ENCODE results near the gene ATP9B.

The ATP9B gene

DNA sequence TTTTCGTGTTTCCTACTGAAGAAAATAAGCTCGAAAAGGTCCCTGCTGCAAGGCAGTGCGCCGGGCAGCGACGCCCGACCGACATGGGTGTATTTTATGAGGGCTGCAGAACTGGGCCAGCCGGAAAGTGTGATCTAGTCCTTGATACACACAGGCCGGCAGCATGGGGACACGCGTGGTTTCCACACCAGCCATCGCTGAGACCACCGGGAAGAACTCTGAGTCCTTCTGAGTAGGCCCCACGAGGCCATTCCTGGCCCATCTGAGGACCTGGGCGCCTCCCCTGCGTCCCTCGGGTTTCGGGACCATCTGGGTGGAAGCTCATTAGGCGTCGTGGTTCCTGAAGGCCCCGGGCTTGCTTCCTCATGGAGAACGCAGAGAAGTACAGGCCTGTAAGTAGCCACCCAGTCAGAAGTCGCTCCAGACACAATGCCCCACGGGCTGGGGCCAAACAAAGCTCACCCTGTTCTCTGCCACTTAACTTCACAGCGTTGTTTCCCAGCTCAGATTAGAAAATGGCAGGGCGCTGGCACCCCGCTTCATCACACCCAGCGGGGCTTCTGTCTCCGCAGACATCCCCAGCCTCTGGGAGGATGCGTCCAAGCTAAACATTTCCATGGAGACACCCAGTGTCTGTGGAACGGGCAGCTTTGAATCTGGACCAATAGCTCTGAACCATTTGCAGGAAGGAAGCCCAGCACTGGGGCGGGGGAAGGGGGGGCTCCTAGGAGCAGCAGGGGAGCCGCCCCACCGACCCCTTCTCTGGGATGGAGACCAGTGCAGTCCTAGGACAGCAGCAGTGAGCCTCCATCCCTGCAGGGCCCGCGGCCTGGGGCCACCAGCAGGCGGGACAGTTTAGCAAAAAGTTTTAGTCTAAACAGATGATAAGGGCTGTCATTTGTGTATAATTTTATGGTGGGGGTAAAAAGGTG, 328.9 kb downstream of the ATP9B start:
- Mint-ChIP-seq H3K4me3 (peak overlapping the region; percentile 82), H3K9me3 (no peaks in the 10 kb centered on the region), H3K27ac (peak overlapping the region; percentile 75), H3K4me1 (peaks cover 43% of the 10 kb centered on the region), H3K36me3 (peaks cover 28% of the 10 kb centered on the region)
- ATAC-seq (no peak), DNase-seq (ENCODE audit: low spot score in 2 of 2) (no peak)

DNA sequence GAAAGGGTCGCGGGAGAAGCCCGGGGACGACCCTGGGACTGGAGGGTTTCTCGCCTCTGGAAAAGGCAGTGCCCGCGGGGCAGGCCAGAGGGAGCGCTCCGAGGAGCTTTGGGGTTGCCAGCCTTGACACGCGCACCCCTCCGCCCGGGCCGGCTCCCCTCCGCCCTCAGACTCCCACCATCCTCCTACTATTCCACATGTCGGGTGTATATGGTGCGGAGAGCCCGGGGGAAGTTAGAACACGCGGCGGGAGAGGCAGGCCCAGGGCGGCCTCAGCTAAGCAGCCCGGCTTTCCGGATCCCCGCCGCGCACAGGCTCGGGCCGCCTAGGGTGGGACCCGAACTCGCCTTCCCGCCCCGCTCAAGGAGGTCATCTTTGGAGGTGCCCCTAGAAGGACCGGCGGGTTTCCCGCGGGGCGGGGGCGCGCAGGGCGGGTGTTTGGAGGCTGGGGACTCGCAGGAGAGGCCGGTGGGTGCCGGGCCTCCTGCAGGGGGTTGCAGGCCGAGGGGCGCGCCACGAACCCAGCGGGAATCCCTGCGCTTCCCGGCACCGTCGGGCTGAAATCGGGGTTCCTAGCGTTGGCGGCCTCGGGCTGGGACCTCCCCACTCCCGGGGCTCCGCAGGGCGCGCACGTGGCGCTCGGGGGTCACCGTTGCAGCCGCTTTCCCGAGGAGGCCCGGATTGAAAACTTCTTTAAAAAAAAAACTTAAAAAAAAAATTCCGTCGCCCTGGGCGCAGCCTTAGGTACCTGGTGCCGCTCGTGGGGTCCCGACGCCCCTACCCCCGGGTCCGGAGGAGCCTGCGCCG, 330.3 kb downstream of the ATP9B start:
- peak overlapping the region; percentile 82 for H3K4me3 Mint-ChIP-seq
- DNase-seq (ENCODE audit: low spot score in 2 of 2) (peak in 1 of 2 donors; percentile 74), ATAC-seq (peak; percentile 3)
- no peaks in the 10 kb centered on the region for H3K9me3 Mint-ChIP-seq
- H3K27ac Mint-ChIP-seq: peak overlapping the region; percentile 75
- peaks cover 27% of the 10 kb centered on the region for H3K36me3 Mint-ChIP-seq
- H3K4me1 Mint-ChIP-seq: peaks cover 47% of the 10 kb centered on the region

DNA sequence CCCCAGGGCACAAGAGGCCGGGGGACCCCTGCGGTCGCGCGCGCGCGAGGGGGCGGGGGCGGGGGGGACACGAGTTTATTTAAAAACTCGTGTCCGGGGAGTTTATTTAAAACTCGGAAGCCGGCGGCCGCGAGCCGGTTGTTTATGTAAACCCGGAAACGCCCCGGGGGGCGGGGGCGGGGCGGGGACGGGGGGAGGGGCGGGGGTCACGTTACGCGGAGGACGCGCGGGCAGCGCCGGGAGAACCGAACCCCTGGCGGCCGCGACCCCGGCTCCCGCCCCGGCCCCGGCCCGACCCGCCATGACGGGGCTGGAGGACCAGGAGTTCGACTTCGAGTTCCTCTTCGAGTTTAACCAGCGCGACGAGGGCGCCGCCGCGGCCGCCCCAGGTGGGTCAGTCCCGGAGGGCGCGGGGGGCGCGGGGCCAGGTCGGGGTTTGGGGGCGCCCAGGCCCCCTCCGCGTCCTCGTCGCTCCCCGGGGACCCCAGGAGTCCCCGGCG, 330.9 kb downstream of the ATP9B start:
- H3K36me3 Mint-ChIP-seq: peaks cover 30% of the 10 kb centered on the region
- H3K4me1 Mint-ChIP-seq: peaks cover 48% of the 10 kb centered on the region
- no peak overlapping the region for H3K27ac Mint-ChIP-seq
- no peaks in the 10 kb centered on the region for H3K9me3 Mint-ChIP-seq
- no peak for DNase-seq (ENCODE audit: low spot score in 2 of 2)
- ATAC-seq: peak; percentile 23
- H3K4me3 Mint-ChIP-seq: peak overlapping the region; percentile 82

GRCh38 chr18:79400591-79401381, 331.6 kb downstream of the ATP9B start:
- Mint-ChIP-seq H3K4me1 (peaks cover 55% of the 10 kb centered on the region), H3K27ac (peak overlapping the region; percentile 96), H3K4me3 (peak overlapping the region; percentile 78), H3K9me3 (no peaks in the 10 kb centered on the region), H3K36me3 (peaks cover 36% of the 10 kb centered on the region)
- DNase-seq (ENCODE audit: low spot score in 2 of 2) (no peak), ATAC-seq (peak; percentile 2)

DNA sequence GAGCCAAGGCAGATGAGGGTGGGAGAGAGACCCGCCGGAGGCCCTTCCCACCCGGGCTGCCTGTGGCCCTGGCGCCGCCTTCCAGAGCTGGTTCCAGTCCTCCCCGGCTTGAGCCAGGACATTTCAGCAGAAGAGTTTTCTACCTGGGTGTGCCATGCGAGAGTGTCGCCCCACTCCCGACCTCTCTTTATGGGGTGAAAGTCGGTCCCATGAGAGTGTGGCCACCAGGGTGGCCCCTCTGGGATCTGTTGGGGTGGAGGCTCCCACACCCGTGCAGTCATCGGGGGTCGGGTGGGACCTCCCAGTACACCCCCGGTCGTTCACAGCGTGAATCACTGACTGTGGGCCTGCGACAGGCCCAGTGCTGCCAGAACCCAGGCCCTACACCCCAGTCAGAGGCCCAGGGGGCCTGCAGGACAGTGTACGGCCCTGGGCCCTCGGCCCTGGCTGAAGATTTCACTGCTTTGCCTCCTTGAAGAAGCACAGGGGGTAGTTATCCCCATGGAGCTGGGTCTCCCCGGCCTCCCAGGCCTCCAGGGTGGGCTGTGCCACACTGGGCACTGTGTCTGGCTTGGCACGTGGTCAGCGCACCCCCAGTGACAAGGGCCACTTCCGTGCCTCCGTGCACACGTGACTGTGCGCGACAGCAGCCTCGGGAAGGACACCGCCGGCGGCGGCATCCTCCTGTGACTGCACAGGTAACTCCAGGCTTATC, 332.5 kb downstream of the ATP9B start:
- Mint-ChIP-seq H3K4me3 (peak overlapping the region; percentile 78), H3K4me1 (peaks cover 63% of the 10 kb centered on the region), H3K27ac (peak overlapping the region; percentile 96), H3K9me3 (no peaks in the 10 kb centered on the region), H3K36me3 (peaks cover 45% of the 10 kb centered on the region)
- DNase-seq (ENCODE audit: low spot score in 2 of 2) (no peak), ATAC-seq (no peak)

DNA sequence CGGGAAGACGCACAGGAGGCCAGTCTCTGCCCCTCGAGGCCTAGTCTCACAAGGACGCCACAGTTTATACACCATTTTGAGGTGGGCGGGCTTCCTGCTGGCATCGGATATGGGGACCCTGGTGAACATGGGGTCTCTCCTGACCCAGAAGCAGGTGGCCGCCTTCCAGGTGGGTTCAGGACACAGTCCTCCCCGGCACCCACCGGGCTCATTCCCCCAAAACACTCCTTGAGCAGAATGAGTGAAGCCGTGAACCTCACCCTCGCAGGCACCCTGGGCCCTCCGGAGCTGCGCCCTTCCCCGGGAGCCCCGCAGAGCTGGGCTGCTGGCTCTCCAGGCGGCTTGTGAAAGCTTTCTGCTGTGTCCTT, 333.0 kb downstream of the ATP9B start:
- peaks cover 65% of the 10 kb centered on the region for H3K4me1 Mint-ChIP-seq
- peak overlapping the region; percentile 78 for H3K4me3 Mint-ChIP-seq
- DNase-seq (ENCODE audit: low spot score in 2 of 2): no peak
- no peaks in the 10 kb centered on the region for H3K9me3 Mint-ChIP-seq
- H3K27ac Mint-ChIP-seq: peak overlapping the region; percentile 96
- no peak for ATAC-seq
- peaks cover 48% of the 10 kb centered on the region for H3K36me3 Mint-ChIP-seq

- peaks cover 57% of the 10 kb centered on the region for H3K36me3 Mint-ChIP-seq
- peak overlapping the region; percentile 96 for H3K27ac Mint-ChIP-seq
- ATAC-seq (no peak), DNase-seq (ENCODE audit: low spot score in 2 of 2) (no peak)
- H3K4me3 Mint-ChIP-seq: peak overlapping the region; percentile 78
- H3K9me3 Mint-ChIP-seq: no peaks in the 10 kb centered on the region
- peaks cover 70% of the 10 kb centered on the region for H3K4me1 Mint-ChIP-seq
Observed at GRCh38 chr18:79402977-79403722, 334.0 kb downstream of the ATP9B start.

DNA sequence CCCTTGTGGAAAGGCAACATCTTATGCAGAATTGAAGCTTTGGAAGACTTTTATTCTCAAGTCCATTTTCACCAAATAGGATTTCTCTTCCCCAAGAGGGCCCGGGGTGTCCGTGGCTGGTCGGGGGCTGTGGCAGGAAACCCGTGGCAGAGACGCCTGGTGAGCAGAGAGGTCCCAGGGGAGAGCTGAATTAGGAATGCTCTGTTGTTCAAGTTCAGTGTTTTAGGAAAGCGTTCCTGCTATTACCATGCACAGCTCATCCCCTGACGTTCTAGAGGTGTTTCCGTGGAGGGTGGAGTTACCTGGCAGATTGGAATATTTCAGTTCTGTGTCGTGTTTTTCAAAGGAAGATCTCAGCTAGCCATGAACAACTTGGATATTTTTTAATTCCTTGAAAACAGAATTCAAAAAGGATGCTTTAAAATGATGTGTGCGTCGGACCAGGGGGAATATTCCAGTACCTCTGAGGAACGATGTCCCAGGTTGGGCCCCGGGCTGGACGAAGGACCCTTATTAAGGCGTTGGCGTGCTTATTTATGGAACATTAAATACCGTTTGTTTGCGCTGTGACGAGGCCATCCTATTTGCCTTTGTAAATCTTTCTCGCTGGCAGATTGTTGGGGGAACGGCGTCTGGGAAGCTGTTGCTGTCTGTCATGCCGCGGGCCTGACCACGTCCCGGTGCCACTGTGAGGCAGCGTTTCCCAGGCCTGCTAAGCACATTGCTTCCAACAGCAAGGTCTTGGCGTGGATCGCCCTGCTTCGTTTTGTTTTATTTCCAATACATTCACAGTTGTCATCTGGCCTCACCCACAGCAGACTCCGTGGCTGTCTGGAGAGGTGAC, 334.8 kb downstream of the ATP9B start:
- no peak for DNase-seq (ENCODE audit: low spot score in 2 of 2)
- H3K4me1 Mint-ChIP-seq: peaks cover 66% of the 10 kb centered on the region
- H3K4me3 Mint-ChIP-seq: peak overlapping the region; percentile 78
- ATAC-seq: no peak
- peaks cover 57% of the 10 kb centered on the region for H3K36me3 Mint-ChIP-seq
- H3K27ac Mint-ChIP-seq: peak overlapping the region; percentile 96
- no peaks in the 10 kb centered on the region for H3K9me3 Mint-ChIP-seq

DNA sequence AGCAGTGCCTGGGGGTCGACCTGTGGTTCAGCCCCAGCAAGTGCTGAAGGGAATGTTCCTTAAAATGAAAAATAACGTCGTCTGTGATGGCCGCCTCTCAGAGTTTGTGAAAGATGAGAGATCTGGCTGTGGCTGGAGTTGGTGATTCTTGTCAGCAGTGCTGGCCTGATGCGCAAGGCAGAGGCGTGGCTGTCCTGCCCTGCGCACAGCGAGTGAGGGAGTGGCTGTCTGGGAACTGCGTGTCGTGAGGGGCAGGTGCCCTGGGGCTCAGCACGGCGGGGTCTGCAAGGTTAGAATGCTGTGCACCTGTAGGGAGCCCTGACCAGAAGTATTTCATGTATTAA, 335.3 kb downstream of the ATP9B start:
- H3K36me3 Mint-ChIP-seq: peaks cover 57% of the 10 kb centered on the region

DNA sequence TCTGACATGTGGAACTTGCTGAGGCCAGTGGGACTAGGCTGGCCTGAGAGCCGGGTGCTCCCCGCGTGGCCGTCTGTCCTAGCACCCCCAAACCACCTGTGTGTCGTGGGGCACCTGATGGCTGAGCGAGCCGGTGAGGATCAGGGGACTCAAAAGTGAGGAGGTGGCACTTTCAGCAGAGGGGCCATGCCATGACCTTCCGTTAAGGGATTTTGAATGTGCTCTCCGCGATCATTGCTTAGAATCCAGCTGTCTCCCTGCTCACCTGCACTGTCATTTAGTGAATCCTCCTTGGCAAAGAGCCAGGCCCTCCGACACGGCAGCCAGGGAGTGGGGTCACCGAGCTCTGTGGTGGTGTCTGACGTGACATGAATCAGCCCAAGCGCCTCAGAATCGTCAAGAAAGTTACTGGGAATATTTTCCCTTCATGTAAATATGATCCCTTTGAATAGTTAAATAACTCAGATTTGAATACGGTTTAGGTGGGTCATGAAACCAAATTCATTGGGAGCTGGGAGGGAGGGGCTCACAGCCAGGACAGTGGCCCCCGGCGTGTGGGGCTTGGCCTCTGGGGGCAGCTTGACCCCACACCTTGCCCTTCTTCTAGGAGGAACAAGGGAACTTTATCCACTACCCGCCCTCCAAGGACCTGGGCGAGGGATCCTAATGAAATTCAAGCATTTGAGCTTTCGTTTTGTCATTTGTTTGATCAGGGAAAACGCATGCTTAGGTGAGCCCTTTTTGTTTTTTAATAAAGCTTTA, 336.0 kb downstream of the ATP9B start:
- DNase-seq (ENCODE audit: low spot score in 2 of 2): no peak
- peak overlapping the region; percentile 78 for H3K4me3 Mint-ChIP-seq
- peaks cover 57% of the 10 kb centered on the region for H3K36me3 Mint-ChIP-seq
- no peaks in the 10 kb centered on the region for H3K9me3 Mint-ChIP-seq
- H3K27ac Mint-ChIP-seq: peak overlapping the region; percentile 96
- peak; percentile 35 for ATAC-seq
- peaks cover 62% of the 10 kb centered on the region for H3K4me1 Mint-ChIP-seq

More for the DNA sequence above, 335.3 kb downstream of the ATP9B start:
- no peaks in the 10 kb centered on the region for H3K9me3 Mint-ChIP-seq
- peaks cover 62% of the 10 kb centered on the region for H3K4me1 Mint-ChIP-seq
- peak overlapping the region; percentile 78 for H3K4me3 Mint-ChIP-seq
- ATAC-seq (no peak), DNase-seq (ENCODE audit: low spot score in 2 of 2) (no peak)
- peak overlapping the region; percentile 96 for H3K27ac Mint-ChIP-seq

- ATAC-seq (peak; percentile 82), DNase-seq (ENCODE audit: low spot score in 2 of 2) (peak; percentile 49 to 86)
- H3K27ac Mint-ChIP-seq: peak overlapping the region; percentile 96
- H3K4me3 Mint-ChIP-seq: peak overlapping the region; percentile 78
- H3K9me3 Mint-ChIP-seq: no peaks in the 10 kb centered on the region
- peaks cover 54% of the 10 kb centered on the region for H3K36me3 Mint-ChIP-seq
- peaks cover 60% of the 10 kb centered on the region for H3K4me1 Mint-ChIP-seq
Observed at GRCh38 chr18:79405781-79406575, 336.8 kb downstream of the ATP9B start.

DNA sequence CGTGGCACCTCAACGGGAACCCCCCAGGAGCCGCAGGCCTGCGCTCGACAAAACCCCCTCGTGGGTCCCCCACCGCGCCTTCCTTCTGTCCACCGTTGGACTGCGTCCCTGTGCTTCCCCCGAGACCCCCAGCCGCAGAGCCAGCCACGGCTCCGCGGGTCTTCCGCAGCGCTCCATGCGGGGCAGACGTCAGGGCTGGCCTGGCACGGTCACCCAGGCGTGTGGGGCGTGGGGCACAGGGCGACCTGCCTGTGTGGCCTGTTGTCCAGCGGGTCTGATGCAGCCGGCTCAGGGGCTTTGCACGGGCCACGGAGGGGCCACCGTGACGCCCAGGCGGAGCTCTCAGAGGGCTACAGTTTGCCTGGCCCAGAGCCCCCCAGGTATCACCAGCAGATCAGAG, 337.5 kb downstream of the ATP9B start:
- Mint-ChIP-seq H3K4me3 (peak overlapping the region; percentile 78), H3K27ac (peak overlapping the region; percentile 96), H3K9me3 (no peaks in the 10 kb centered on the region), H3K36me3 (peaks cover 49% of the 10 kb centered on the region), H3K4me1 (peaks cover 53% of the 10 kb centered on the region)
- DNase-seq (ENCODE audit: low spot score in 2 of 2) (no peak), ATAC-seq (no peak)

All from stimulated activated effector memory CD8-positive, alpha-beta T cell treated with anti-CD3 and anti-CD28 coated beads, Interleukin-12 subunit alpha, Interleukin-12 subunit beta, amount 100 ng/mL, for 72 hours (primary cell).